Measurements from ENCODE around the gene ZSCAN5C.
"Not testable (repeated sequence)": the region's sequence is repeated elsewhere in the genome, so short reads cannot be mapped to it uniquely, and the experiment has no call there.

ZSCAN5C gene

DNA sequence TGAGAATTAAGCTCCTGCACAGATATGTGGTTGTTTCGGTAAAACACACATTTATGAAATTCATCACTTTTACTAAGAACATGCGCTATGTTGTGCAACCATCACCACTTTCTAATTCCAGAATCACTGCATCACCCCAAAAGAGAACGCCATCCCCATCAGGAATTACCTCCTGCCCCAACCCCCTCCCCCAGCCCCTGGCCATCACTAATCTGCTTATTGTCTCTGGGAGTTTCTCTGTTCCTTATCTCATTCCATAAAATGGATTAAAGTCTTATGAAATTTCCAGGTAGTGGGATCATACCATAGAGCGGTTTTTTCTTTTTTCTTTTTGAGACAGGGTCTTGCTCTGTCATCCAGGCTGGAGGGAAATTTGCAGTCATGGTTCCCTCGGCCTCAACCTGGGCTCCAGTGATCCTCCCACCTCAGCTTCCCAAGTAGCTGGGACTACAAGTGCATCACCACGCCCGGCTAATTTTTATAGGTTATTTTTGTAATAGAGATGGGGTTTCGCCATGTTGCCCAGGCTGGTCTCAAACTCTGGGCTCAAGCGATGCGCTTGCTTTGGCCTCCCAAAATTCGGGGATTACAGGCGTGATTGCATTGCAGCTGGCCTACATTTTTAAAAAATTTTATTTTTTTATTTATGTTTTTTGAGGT, 8.0 kb upstream of the ZSCAN5C start:
- DNase-seq, result no peak

DNA sequence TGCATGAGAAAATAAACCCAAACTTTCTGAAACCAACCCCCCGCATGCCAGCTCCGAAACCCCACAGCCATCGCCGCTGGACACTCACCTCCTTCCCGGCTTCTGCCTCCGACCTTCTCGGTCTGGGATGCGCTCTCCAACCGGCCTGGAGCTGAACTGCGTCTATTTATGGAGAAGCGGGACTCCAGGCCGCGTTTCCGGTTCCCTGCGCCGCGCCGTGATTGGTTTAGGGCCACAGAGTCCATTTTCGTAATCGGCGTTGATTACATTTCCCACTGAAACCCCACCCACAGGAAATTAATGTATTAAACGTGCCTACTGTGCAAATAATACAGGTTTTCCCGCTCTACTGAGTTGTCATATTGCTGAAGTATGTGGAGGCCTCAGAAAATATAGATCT, 4.4 kb upstream of the ZSCAN5C start, which contains the start of gene ZSCAN5B:
Gene ZSCAN5B (minus strand): TSS at position 138 of the 400 bp plus-strand sequence. CDS start 4,731 bp downstream, outside the sequence.
- DNase-seq, result not testable (repeated sequence)

DNA sequence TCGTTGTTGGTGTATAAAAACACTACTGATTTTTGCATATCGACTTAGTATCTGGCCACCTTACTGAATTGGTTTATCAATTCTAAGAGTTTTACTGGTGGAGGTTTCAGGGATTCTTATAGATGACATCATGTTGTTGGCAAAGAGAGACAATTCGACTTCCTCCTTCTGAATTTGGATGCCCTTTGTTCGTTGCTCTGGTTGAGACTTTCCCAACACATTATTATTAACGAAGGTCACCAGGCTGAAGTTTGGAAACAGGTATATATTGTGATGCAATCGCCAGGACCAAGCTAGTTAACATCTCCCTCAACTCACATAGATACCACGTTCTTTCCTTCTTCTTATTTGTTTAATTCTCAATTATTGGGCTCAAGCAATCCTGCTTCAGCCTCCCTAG, 2.4 kb upstream of the ZSCAN5C start:
- DNase-seq, result no peak

DNA sequence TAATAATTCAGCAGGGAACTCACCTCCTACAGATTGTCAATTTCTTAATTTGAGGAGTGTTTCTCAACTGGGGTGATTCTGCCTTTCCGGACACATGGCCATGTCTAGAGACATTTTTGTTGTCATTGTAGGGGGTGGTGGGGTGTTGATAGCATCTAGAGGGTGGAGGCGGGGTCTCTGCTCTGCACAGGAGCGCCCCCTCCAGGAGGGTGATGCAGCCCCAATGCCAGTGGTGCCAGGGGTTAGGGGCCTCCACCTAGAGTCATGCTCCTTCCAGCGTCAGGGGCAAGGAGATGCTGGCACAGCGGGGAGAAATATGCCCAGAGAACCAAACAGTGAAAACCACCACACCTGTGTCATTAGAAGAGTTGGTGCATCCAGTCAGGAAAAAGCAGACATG, 5.5 kb downstream of the ZSCAN5C start:
- DNase-seq, result not testable (repeated sequence)

DNA sequence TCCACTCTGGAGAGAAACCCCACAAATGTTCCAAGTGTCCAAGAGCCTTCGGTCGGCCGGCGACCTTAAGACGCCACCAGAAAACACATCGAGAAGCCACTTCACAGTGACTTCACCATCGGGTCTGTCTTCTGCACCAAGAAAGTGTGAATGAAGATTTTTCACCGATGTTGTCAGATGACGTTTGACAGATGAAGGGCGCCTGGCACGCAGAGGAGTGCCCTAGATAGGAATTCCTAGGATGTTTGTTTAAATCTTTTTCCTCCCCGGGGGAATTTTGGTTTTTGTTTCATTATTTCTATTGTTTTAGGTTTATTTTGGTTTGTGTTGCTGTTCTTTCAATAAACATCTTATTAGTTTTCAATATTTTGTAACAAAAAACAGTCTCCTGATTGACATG, 7.0 kb downstream of the ZSCAN5C start:
- no peak for DNase-seq

DNA sequence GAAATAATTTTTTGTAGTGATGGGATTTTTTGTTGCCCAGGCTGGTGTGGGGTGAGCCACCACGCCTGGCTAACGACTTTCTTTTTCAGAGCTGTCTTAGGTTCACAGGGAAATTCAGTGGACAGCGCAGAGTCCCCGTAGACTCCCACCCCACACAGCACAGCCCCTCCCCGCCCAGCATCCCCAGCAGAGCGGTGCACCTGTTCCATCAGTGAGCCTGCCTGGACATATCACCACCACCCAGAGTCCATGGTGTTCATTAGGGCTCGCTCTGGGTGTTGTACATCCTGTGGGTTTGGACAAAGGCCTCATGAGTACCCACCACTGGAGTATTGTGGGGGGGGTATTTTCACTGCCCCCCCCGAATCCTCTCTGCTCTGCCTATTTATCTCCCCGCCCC, 8.0 kb downstream of the ZSCAN5C start:
- DNase-seq, result not testable (repeated sequence)

DNA sequence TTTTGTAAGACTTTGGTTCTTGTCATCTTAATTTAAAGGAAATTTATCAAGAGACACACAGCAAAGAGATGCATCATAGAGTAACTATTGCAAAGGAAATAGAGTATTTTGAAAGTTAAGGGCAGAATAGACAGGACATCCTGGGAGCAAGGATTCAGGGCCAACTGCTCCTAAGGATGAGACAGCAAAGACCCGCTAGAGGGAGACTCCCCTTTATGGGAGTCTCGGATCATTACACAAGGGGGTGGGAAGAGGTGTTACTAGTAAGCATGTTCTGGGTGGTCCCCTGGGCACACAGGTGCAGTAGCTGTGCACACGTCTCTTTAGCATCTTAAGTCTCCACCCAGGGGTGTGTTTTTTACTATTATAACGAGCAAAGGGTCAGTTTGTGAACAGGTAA, 9.6 kb downstream of the ZSCAN5C start:
- DNase-seq, result no peak

DNA sequence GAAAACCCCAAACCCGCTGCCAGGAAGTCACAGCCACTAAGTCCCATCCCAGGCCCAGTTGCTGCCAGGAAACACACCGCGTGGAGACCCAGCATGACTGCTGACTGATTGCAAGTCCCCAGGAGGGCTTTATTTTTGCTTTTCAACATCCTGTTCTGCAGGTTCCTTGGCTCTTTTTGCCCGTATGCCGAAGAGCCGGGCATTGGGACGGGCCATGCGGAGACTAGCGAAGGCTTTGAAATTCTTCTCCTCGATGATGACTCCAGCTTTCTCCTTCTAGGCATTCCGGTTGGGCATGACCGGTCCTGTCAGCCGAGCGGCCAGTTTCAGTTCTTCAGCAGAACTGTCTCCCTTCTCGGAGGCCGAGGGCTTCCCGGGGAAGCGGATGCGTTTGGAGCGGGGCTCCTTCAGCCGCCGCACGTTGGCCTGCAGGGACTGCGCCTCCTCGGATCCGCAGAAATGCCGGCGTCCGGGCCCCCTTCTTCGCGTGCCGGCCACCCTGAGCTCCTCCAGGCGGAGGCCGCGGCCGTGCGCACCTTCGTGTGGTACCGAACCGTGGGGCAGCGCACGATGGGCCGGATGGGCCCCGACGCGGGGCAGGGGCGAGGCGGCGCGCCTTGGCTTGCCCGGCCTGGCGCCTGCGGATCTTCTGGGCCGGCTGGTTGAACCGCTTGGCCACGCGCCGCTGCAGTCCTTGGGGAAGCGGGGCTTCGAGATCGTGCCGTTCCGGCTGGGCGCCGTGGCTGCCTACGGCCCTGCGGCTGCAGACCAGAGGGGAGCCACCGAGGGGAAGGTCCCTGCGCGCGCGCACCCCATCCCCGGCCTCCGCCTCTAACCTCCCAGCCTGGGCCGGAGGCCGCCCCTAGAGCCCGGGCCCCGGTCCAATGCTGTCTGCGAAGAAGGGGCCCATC, 15.2 kb downstream of the ZSCAN5C start:
- no peak for DNase-seq

DNA sequence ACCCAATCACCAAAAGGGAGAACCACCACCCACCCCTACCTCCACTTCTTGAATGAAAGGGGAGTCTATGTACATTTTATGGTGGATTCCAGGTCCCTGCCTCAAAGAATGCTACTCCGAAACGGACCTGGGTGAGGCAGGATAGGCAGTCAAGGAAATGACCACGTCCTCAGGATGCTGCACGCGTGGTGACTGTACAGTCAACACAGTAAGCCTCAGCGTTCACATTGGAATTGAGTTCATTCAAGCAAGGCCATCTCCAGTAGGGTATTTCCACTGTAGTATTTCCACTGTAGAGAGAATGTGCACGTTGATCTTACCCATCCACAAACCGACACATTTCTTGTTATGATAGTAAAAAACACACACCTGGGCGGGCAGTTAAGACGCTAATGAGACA, 16.9 kb downstream of the ZSCAN5C start:
- DNase-seq, result no peak

DNA sequence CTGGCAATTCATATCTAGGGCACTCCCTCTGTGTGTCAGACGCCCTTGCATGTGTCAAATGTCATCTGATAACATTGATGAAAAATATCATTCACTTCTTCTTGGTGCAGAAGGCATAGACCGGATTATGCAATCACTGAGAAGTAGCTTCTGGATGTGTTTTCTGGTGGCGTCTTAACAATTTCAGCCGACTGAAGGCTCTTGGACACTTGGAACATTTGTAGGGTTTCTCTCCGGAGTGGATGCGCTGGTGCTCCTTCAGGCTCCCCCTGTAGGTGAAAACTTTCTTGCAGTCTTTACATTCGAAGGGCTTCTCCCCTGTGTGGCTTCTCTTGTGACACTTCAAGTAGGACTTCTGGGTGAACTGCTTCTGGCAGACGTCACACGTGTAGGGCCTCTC, 19.4 kb downstream of the ZSCAN5C start:
- DNase-seq, result not testable (repeated sequence)

DNA sequence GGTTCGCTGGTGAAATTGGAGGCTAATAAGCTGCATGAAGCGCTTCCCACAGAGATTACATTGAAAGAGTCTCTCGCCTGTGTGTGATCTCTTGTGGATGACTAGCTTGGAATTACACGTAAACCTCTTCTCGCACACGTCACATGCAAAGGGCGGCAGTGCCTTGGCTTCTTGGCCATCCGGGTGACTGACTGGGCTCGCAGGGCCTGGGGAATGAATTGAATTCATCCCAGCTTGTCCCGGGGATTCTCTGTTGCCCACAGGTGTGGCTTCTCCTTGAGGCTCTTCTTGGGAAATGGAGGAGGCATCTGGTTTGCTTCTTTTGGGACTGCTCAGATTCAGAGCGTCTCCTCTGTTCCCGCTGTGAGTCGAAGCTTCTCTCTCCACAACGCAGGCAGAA, 19.8 kb downstream of the ZSCAN5C start:
- no peak for DNase-seq

DNA sequence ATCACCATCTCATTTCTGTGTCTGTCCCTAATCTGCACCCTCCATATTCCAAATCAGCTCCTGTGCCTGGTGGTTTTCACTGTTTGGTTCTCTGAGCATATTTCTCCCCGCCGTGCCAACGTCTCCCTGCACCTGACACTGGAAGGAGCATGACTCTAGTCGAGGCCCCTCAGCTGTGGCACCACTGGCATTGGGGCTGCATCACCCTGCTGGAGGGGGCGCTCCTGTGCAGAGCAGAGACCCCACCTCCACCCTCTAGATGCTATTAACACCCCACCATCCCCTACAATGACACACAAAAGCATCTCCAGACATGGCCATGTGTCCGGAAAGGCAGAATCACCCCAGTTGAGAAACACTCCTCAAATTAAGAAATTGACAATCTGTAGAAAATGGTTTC, 20.8 kb downstream of the ZSCAN5C start:
- DNase-seq, result no peak

DNA sequence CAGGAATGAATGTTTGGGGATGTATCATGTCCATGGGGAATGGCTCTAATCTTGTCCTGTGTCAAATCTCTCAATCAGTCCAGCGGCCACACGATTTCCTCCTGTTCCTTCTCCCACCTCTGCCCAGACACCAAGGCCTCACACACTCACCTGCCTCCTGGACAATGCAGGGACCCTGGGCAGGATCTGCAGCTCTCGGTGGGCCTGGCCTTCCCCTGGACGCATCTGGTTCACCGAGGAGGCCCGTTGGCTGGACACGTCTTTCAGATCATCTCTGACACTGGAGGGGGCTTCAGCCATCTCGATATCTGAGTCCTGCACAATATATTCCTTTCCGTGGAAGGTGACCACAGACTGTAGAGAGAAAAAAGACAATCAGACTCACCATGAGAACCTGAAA, 21.4 kb downstream of the ZSCAN5C start:
- no peak for DNase-seq

DNA sequence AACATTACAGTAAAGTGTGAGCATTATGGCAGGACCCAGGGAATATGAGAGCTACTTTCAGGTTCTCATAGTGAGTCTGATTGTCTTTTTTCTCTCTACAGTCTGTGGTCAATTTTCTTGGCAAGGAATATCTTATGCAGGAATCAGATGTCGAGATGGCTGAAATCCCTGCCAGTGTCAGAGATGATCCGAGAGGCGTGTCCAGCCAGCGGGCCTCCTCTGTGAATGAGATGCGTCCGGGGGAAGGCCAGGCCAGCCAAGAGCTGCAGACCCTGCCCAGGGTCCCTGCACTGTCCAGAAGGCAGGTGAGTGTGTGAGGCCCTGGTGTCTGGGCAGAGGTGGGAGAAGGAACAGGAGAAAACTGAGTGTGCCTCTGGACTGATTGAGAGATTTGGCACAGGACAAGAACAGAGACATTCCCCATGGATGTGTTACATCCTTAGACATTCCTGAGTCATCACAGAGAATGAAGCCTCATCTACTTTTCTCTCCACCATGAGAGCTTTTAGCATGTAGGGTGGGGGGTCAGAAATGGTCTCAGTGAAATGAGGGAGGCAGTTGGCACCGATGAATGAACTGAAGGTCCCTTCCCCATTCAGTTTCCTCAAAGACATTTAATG, 43.2 kb downstream of the ZSCAN5C start:
- DNase-seq, result no peak

DNA sequence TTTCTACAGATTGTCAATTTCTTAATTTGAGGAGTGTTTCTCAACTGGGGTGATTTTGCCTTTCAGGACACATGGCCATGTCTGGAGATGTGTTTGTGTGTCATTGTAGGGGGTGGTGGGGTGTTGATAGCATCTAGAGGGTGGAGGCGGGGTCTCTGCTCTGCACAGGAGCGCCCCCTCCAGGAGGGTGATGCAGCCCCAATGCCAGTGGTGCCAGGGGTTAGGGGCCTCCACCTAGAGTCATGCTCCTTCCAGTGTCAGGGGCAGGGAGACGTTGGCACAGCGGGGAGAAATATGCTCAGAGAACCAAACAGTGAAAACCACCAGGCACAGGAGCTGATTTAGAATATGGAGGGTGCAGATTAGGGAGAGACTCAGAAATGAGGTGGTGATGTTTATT, 43.7 kb downstream of the ZSCAN5C start:
- DNase-seq, result not testable (repeated sequence)

DNA sequence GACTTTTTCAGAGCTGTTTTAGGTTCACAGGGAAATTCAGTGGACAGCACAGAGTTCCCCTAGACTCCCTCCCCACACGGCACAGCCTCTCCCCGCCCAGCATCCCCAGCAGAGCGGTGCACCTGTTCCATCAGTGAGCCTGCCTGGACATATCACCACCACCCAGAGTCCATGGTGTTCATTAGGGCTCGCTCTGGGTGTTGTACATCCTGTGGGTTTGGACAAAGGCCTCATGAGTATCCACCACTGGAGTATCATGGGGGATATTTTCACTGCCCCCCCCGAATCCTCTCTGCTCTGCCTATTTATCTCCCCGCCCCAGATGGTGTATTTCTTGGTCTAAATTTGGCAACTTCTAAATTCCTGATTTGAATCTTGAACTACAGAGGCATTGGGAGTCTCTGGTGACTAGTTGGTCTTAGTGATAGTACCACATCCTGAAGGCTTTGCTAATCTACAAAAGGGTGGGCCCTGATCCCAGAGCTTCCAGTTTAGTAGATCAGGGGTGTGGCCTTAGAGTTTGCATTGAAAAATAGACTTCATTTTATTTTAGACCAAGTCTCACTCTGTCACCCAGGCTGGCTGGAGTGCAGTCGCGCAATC, 46.8 kb downstream of the ZSCAN5C start:
- not testable (repeated sequence) for DNase-seq

DNA sequence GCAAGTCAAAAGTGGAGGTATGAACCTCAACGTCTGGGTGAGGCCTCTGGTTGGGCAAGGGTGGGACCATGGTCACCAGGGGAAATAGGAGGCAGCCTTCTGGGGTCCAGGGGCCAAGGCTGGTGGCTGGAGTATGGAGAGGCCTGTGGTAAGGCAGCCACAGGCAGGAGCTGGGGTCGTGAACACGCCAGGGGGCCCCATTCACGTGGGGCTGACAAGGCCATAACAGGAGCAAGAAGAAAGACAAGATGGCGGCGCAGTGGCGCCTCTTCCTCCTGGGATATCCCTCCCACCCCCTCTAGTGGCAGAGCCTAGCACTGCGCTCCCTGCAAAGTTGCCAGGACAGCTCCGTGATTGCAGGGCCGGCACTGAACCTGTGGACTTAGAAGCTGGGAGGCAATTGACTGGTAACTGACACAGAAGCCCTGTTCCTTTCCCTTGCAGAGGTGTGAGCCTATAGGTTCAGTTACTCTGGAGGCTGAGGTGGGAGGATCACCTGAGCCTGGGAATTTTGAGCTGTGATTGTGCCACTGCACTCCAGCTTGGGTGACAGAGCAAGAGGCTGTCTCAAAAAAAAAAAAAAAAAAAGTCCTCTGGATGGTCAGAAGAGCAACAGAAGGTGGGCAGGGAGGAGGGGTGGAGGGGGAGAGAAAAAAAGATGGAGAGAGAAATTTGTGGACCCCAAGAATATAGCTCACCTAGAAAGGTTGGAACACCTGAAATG, 50.8 kb downstream of the ZSCAN5C start:
- peak; percentile 81 for DNase-seq

DNA sequence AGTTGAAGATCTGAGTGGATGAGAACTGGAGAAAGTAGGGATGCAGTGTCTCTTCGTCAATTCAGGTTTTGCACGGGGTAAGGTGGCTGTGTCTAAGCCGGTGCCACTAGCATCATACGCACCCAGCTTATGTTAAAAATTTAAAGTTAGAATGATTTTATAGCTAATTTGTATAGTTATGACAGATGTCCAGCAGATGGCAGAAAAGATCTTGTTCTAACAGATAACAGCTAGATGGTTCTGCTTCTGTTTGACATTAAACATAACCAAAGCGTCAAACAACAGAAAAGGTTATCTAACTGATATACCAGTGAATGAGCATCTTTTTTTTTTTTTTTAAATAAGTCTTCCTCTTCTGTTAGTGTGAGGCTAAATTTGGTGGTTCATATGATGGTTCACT, 51.7 kb downstream of the ZSCAN5C start:
- DNase-seq, result no peak

DNA sequence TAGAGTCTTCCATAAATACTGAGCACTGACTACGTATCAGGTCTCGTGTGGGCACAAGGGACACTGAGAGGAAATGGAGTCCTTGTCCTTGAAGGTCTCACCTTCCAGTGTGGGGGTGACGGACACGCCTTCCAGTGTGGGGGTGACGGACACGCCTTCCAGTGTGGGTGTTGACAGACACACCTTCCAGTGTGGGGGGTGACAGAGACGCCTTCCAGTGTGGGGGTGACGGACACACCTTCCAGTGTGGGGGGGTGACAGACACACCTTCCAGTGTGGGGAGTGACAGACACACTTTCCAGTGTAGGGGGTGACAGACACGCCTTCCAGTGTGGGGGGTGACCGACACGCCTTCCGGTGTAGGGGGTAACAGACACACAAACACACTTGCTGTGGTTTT, 56.2 kb downstream of the ZSCAN5C start:
- DNase-seq, result no peak

Data from activated CD4-positive, CD25-positive, alpha-beta regulatory T cell treated with anti-CD3 and anti-CD28 coated beads, Interleukin-2, amount 50 U/mL, for 72 hours (primary cell).